ENCODE results near the gene SPOCK2.

The SPOCK2 gene

DNA sequence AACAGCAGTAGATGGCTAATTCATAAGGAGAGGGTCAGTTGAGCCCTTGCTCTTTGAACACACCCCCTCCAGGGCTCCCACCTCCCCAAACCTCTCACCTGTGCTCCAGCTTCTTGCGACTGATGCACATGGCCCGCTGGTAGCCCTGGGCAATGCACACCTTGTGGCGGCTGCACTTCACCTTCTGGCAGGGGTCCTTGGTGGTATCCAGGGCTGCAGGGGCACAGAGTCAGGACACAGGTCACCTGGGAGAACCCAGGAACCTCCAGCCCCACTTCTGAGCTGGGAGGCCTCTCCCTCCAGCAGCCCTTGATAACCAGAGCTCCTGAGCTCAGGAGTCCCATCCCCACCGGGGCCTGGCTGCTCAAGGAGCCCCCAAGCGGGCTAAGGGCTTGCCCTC lies 16.3 kb downstream of the SPOCK2 start:
- no peak for DNase-seq (ENCODE audit: low spot score)

DNA sequence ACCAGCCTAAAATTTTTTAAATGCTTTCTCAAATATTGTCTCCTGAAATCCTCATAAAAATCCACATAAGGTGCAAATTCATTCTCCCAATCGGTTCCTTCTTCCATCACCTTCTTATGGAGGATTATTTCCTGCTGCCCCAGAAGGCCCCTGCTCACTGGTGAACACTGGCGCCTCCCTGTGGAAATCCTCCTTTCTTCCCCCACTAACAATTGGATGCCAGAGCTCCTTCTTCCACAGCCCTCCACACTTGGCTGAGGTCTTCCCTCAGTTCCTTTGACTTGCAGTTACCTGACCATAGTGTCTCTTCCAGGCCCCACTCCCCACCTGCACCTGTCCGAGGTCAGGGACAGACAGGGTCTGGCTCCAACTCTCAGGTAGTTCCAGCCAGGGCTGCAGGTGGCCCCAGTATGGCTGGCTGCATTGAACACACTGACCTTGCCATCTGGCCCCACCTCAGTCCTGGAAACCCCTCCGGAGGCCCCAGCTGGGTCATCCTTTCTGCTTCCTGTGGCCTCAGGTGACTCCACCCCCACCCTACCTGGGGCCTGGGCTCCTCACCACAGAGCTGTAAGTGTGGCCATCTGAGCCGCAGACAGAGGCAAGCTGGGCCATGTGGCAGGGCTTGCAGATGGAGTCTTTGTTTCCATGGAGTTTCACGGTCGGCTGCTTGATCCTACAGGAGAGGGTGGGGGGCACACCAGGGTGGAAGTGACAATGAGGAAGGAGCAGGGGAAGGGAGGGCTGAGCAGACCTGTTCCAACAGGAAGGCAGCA lies 18.4 kb downstream of the SPOCK2 start:
- peak; percentile 30 for DNase-seq (ENCODE audit: low spot score)

- peak; percentile 59 for DNase-seq (ENCODE audit: low spot score)
Observed at GRCh38 chr10:72068901-72069446, 19.4 kb downstream of the SPOCK2 start.

DNA sequence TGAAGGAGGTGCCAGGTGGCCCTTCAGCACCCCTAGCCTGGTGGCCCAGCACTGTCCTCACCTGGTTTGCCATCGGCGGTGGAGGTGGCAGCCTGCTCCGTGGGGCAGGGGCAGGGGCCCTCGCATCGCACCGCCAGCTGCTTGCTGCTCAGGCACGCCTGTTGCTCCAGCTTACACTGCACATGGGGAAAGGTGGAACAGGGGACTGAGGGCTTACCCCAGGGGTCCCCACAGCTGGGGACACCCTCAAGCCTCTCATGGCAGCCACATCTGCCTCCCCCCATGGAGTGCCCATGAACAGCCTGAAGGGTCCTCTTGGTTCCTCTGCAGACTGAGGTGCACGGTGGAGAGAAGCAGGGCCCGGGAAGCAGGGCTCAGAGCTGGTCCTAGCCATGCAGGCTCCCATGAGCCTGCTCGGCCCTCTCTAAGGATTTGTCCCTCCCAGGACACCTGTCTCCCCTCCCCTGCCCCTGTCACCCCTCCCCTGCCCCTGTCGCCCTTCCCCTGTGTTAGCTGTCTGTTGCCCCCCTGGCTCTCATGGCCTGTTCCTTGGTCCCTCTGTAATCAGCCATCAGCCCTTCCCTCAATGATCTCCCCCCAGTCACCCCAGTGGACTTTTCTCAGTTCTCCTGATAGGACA lies 20.1 kb downstream of the SPOCK2 start:
- DNase-seq (ENCODE audit: low spot score), result no peak

- no peak for DNase-seq (ENCODE audit: low spot score)
Observed at GRCh38 chr10:72067463-72068125, 20.8 kb downstream of the SPOCK2 start.

- DNase-seq (ENCODE audit: low spot score), result no peak
Observed at GRCh38 chr10:72066318-72067284, 21.8 kb downstream of the SPOCK2 start.

- DNase-seq (ENCODE audit: low spot score), result peak; percentile 65
Observed at GRCh38 chr10:72065439-72066025, 22.8 kb downstream of the SPOCK2 start.

GRCh38 chr10:72063703-72064391 lies 24.5 kb downstream of the SPOCK2 start:
- peak; percentile 60 for DNase-seq (ENCODE audit: low spot score)

DNA sequence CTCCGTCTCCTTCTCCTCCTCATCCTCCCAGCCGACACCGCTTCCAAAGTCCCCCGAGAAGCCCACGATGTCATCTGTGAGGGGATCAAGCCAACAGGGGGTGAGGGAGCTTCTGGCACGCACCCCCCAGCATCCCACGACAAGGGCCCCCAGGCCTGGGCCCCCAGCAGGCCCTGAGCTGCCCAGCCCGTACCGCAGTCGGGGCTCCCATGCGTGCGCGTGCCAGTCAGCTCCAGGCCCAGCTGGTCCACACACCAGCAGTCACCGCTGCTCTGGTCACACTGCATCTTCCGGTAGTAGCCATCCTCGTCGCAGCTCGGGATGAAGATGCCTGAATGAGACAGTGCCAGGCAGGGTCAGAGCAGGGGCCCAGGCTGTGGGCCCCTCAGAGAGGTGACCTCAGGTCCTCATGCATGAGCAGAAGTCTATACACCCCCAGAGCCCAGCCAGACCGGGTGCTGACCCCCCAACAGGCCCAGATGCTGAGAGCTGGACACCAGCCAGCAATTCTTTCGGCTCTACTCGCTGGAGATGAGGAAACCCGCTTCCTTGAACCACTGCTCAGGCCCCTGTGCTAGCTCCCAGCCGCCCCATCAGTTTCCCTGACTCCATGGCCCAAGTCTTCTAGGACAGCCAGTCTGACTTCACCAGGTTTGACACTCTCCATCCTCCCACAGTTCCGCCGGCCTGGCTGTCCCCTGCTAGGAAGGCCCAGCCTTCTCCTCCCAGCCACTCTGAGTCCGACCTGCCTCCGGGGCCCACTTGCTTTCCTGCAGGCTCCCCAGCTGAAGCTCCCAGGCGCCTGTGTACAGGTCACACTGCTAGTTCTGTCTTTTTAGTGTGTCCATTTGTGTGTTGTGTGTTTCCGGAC lies 25.3 kb downstream of the SPOCK2 start:
- DNase-seq (ENCODE audit: low spot score), result no peak

GRCh38 chr10:72062382-72062781 lies 26.0 kb downstream of the SPOCK2 start:
- DNase-seq (ENCODE audit: low spot score), result no peak

DNA sequence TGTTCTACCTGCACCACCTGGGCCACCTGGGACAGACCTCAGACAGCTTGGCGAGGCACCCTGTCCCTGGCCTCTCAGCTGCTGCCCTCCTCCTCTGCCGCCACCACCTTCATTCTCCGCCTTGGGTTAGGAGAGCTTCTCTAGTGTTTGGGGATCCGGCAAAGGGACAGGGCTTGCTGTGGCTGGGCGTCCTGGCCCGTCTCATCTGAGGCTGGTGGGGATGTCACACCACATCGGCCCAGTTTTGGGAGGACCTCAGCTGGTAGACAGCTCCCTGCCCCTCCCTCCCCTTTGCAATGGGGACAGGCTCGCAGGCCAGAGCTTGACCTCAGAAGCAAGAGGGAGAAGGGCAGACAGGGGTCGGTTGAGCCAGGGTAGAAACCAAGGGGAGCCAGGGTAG lies 26.4 kb downstream of the SPOCK2 start:
- no peak for DNase-seq (ENCODE audit: low spot score)

DNA sequence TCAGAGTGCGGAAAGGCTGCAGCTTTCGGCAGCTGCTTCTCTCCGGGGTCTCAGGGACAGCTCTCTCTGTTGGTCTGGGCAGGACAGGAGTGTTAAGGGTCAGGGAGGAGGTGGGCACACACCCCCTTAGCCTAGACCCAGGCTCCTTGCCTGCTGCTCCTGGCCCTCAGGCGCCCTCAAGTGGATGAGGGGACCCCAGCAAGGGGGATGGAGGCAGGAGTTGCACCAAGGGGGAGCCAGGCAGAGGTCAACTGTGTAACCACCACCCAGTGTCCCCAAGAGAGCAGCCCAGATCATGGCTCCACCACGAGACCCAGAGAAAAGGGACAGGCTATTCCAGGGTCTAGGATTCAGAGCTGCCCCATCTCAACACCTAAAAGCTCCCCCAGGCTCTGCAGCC lies 26.9 kb downstream of the SPOCK2 start:
- DNase-seq (ENCODE audit: low spot score), result no peak

DNA sequence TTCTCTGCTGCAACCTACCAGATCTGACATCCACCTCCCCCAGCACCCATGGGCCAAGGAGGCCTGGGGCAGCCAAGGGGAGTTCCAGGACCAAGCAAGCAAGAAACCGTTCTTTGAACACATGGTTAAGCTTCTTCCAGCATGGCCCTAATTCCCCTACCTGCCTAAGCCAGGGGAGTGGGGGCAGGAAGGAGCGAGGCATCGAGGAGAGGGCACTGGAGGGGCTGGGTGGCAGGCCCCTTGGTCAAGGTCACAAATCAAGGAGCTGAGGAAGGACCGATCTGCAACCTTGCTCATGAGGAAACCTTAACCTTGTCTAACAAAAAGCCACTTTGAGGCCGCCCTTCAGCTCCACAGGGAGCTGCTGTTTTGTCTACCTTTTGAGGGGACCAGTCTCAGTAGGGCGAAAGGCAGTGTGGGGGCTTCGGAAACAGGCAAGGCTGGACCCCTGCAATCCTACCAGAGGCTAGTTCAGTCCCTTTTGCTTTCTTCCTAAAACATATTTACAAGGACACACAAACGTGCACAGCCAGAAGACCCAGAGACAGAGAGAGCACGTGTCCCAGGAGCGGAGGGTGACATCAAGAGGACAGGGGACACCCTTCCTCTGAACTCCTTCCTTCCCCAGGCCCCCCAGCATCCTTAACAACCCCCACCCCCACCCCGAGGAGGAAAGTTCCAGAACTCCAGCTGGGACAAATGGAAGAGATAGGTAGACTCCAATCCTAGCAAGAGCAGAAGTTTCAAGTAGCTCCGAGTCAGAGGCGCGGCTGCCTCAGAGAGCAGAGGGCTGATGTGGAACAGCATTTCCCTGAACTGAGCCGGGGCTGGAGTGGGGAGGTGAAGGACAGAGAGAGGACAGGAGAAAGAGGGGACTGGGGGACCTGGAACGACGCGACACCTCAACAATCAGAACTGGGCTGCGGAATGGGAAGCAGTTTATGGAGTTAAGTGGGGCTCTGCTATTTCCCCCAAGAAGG lies 28.2 kb downstream of the SPOCK2 start:
- no peak for DNase-seq (ENCODE audit: low spot score)

DNA sequence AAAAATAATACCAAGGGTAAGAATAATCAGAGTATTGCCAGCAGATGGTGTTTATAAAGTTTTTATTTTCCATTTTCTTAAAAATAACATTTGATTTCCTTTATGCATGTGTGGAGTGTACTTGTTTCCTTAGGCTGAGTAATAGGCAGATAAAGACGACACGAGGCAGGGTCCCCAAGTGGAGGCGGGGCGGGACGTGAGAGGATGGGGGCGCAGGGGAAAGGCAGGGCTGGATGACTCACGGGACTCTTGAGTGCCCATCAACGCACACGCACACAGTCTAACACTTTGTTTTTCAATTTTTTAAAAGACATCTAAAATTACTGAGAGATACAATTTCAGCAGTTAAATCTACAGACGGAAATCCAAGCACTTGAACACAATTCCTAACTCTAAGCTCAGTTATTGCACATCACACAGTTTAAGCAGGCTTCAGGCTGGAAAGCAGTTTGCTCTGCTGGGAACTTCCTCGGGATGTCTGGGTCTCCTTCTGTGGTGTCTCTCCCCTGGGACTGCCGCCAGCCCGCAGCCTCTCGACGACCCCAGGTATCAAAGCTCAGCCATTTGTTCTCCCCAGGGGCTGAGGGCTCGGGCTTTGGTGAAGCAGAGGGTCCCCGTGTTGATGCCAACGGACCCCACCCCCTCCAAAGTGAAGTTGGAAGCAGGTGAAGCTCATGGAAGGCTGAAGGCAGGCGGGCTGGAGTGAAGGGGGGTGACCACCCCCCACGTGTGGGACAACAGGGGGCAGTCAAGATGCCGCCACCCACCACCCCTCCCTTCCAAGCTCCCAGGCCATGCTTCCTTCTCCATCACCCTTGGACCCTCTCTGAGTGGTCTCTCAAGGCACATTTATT lies 29.1 kb downstream of the SPOCK2 start:
- DNase-seq (ENCODE audit: low spot score), result no peak

- no peak for DNase-seq (ENCODE audit: low spot score)
Observed at GRCh38 chr10:72058347-72058898, 29.9 kb downstream of the SPOCK2 start.

DNA sequence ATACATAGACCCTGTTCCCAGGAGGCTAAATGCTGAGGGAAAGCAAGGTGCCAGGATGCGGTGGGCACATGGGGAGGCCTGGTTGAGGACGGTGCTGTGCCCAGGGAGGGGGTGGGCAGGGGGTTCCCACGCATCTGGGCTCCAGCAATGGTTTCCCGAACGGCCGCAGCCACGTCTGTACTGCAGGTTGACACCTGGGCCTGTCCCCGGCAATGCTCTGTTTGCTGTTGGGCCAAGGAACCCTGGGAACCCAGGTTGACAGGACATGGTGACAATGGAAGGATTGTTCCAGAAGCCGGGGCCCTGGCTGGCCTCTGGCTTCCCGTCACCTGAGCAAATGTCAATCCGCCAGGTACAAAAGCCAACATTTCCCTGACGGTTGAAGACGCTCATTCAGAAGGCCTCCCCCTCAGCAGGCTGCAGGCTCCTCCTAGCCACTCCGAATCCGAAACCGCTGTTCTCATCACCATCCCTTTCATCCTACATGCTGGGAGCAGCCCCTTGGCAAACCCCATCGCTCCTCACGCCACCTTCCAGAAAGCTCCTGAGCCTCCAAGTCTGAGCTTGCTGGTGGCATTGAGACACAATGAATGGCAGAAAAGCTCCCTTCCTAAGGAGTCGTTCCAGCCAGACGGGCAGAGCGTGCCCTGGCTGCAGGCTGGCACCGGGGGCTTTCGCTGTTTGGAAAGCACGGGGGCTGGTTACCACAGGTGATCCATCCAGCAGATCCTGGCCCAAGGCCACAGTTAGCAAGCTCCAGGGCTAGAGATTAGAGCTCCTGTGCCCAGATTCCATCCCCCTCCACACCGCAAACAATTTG lies 31.2 kb downstream of the SPOCK2 start:
- DNase-seq (ENCODE audit: low spot score), result no peak
